HEK293T (cell line): ENCODE results near the gene ADAM10.

Experiments used
- FOXK2 ChIP-seq: fragments of 450-650 bp; IDR thresholded peaks from 2 replicates; pipeline ENCODE4 v1.6.1; 2016; ENCODE audit warnings: mild to moderate bottlenecking
- SP1 ChIP-seq: fragments of 450-650 bp; IDR thresholded peaks from 2 replicates; pipeline ENCODE4 v1.6.1; 2017

DNA sequence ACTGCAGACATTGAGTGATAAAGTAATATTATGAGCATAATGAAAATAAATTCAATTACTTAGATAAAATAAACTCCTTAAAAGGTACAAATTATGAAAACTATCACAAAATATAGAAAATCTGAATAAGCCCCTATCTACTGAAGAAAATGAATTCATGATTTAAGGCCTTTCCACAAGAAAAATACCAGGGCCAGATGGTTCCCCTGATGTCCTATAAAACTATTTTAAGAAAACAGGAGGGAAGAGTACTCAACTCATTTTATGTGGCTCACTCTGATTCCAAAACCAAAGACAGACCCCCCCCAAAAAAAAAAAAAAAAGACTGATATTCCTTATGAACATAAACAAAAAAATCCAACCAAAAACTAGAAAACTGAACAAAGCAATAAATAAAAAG lies 59.9 kb downstream of the ADAM10 start:
- TF ChIP-seq FOXK2 (no peak), SP1 (no peak)
